Activated naive CD8-positive, alpha-beta T cell (primary cell): ENCODE data around the gene AP3B2.
"Not testable (repeated sequence)": the region's sequence is repeated elsewhere in the genome, so short reads cannot be mapped to it uniquely, and the experiment has no call there.

Experiments
- H3K27ac Mint-ChIP-seq: one replicate; pipeline ENCODE4 v1.8.0; 2021; ENCODE audit warnings: mixed read lengths
- H3K27me3 Mint-ChIP-seq: one replicate; pipeline ENCODE4 v1.8.0; 2021; ENCODE audit warnings: mixed read lengths
- H3K36me3 Mint-ChIP-seq: one replicate; pipeline ENCODE4 v1.8.0; 2021; ENCODE audit warnings: mixed read lengths
- H3K4me1 Mint-ChIP-seq: one replicate; pipeline ENCODE4 v1.8.0; 2021; ENCODE audit warnings: low read depth, mixed read lengths
- H3K4me3 Mint-ChIP-seq: one replicate; pipeline ENCODE4 v1.8.0; 2021; ENCODE audit warnings: mild to moderate bottlenecking, mixed read lengths
- H3K9me3 Mint-ChIP-seq: one replicate; pipeline ENCODE4 v1.8.0; 2021; ENCODE audit warnings: low read depth, mixed read lengths

Gene AP3B2

DNA sequence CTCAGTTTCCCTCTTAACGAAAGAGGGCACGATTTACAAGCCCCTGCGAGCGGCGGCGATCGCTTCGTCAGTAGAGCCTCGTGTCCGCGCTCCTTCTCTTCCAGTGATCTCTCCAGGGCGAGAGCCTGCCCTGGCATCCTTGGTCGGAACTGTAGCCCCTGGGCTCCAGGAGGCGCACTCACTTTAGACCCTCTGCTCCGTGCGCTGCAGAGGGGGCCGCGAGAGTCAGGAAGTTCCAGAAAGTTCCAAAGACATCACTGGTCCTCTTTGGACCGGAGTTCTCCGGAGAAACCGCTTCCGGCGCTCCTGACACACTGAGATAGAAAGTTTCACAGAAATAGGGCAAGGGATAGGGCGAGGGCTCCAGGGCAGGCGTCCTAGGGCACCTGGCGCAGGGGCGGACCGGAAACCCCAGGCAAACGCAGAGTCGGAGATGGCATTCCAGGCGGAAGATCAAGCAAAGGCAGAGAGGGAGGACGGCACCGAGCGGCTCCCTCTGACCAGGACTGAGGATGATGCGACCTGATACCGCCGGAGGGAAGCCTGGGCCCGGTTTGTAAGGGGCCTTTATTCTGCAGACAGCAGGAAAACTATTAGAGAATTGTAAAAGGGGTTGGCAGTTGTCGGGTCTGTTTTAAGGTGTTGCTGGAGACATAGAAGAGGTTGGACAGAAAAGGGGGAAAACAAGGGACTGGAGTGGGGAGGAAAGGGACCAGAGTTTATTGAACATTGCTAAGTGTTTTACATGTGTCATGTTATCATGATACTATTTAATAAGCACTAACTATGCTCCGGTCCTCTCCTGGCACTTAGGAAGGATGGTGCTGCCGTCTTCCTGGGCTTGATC, 61.2 kb downstream of the AP3B2 start:
- H3K27me3 Mint-ChIP-seq: peaks cover 2% of the 10 kb centered on the region

DNA sequence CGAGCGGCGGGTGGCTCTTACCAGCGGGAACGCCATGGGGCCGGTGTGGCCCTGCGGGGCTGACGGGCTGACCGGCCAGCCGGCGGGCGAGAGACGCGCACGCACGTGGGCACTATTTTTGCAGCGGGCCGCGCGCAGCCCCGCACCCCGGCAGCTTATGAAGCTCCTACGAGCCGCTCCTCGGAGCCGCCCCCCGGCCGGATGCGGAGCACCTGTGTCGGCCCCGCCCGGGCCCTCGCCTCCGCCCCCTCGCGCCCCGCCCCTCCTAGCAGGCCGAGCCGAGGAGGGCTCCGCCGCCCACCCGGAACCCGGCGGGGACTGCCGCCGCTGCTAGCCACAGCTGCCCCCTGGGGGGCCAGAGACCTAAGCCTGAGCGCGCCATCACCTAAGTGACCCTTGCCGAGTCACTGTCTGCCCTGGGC, 61.8 kb downstream of the AP3B2 start:
- no peaks in the 10 kb centered on the region for H3K36me3 Mint-ChIP-seq
- peaks cover 5% of the 10 kb centered on the region for H3K4me1 Mint-ChIP-seq
- H3K4me3 Mint-ChIP-seq: no peak overlapping the region
- peaks cover 2% of the 10 kb centered on the region for H3K27me3 Mint-ChIP-seq
- H3K9me3 Mint-ChIP-seq: no peaks in the 10 kb centered on the region
- H3K27ac Mint-ChIP-seq: no peak overlapping the region

More for the DNA sequence above, 61.2 kb downstream of the AP3B2 start:
- H3K27ac Mint-ChIP-seq: no peak overlapping the region
- peaks cover 5% of the 10 kb centered on the region for H3K4me1 Mint-ChIP-seq
- no peaks in the 10 kb centered on the region for H3K36me3 Mint-ChIP-seq
- no peaks in the 10 kb centered on the region for H3K9me3 Mint-ChIP-seq
- peak overlapping the region; percentile 63 for H3K4me3 Mint-ChIP-seq

DNA sequence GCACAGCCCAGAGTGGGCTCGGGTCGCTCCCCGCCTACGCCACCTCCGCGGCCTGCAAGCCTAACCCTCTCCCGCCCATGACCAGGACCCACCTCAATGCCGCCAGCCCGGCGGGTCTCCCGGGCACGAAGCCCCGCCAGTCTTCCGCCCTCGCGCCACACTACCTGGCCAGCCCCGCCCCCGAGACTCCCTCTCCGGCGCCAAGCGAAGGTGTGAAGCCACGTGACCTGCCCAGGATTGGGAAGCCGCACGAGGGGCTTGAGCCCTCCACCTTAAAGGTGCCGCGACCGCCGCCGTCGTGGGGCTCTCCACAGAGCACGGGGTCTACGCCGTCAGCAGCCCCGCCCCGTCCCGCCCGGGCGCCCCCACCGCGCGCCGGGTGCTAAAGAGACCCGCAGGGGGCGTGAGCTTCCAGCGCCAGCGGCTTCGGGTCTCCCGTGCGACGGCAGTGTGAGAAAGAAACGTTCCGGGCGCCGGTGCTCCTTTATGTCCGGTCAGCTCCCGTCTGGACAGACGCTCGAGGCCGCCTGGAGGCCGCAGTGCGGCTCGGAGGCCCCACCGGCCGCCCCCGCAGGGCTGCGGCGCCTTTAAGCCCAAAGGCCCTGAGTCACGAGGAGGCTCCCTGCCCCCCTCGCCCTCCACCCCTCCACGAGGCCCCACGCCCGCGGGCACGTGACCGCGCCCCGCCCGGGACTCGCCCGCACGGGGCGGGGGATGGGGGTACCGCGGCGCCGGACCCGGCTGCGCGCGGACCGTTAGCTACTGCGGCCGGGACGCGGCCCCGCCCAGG, 62.4 kb downstream of the AP3B2 start, which contains the start of gene CPEB1:
CPEB1 (minus strand) TSS at position 319 of the 790 bp plus-strand sequence. CDS start 18,904 bp downstream, outside the sequence.
- Mint-ChIP-seq H3K27ac (peak within 1 kb of the TSS; percentile 50), H3K36me3 (no peaks in the 10 kb centered on the region), H3K4me1 (peaks cover 5% of the 10 kb centered on the region), H3K4me3 (peak within 1 kb of the TSS; percentile 80), H3K27me3 (peaks cover 2% of the 10 kb centered on the region), H3K9me3 (no peaks in the 10 kb centered on the region)

DNA sequence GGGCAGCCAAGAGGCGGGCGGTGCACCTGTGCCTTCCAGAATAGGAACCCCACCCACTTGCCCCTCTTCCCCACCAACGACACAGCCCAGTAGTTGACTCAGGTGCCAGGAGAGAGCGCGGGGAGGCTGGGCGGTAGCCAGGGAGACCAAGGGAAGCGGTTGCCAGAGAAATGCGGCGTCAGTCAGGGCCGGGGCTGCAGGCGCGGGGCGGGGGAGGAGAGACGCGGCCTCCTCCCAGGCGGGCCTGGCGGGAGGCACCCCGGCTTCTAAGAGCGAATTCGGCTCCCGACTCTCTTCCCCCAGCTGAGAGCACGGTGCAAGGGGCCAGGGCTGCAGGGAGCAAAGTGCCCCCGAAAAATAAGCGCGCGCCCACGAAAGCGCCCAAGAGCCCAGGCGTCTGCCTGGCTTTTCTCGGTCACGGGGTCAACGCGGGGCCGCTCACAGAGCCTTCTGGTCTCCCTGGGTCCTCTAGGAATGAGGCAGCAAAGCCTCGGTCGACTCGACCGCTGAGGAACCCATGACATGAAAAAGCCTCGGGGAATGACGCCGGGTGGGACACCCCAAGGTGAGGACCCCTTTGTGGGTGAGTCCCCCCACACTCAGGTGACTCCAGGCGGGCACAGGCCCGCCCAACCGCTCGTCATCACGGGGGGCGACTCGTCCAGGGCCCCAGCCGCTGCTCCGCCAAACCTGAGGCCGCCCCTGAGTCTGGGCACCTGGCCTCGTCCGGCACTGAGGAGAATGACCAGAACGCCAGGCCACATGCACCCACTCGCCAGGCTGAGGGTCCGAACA, 63.2 kb downstream of the AP3B2 start:
- peak overlapping the region; percentile 80 for H3K4me3 Mint-ChIP-seq
- no peaks in the 10 kb centered on the region for H3K9me3 Mint-ChIP-seq
- H3K27ac Mint-ChIP-seq: peak overlapping the region; percentile 50
- peaks cover 5% of the 10 kb centered on the region for H3K4me1 Mint-ChIP-seq
- H3K27me3 Mint-ChIP-seq: peaks cover 3% of the 10 kb centered on the region
- no peaks in the 10 kb centered on the region for H3K36me3 Mint-ChIP-seq

DNA sequence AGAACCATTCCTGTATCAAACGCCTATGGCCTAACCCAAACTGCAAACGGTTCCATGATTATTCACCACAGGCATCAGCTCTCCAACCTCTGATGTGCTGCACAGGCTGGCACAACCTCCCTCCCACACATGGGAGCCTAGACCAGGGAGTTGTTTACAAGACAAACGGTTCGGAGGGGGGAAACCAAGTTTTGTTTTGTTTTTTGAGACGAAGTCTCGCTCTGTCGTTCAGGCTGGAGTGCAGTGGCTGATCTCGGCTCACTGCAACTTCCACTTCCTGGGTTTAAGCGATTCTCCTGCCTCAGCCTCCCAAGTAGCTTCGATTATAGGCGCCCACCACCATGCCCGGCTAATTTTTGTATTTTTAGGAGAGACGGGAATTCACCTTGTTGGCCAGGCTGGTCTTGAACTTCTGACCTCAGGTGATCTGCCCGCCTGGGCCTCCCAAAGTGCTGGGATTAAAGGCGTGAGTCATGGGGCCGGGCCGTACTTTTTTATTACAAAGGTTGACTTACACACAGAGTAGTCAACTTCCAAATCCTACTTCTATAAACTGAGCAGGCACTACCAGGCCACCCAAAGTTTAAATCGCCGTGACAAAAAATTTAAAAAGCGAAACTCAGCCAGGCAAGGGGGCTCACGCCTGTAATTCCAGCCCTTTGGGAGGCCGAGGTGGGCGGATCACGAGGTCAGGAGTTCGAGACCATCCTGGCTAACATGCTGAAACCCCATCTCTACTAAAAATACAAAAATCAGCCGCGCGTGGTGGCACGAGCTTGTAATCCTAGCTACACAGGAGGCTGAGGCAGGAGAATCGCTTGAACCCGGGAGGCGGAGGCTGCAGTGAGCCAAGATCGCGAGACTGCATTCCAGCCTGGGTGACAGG, 64.5 kb downstream of the AP3B2 start:
- H3K27ac Mint-ChIP-seq, H3K27me3 Mint-ChIP-seq, H3K36me3 Mint-ChIP-seq, H3K4me1 Mint-ChIP-seq, H3K4me3 Mint-ChIP-seq, H3K9me3 Mint-ChIP-seq: not testable (repeated sequence)

DNA sequence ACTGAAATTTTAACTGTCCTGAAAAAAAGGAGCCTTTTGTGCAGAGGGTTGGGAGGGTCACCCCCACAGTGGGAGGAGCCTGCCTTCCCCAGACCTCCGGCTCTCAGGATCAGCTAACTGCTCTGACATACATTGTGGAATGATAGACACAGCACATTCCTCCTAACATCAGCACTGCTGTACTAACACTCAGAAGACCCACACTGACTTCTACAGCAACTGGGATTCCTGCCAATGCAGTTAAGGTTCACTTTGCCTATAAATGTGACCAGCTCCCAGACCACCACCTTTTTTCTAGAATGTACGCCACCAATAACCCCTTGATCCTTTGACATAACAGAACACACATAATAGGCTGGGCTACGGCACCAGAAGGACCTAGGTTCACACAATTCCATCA, 65.7 kb downstream of the AP3B2 start:
- no peak overlapping the region for H3K4me3 Mint-ChIP-seq
- no peaks in the 10 kb centered on the region for H3K9me3 Mint-ChIP-seq
- peaks cover 6% of the 10 kb centered on the region for H3K27me3 Mint-ChIP-seq
- H3K36me3 Mint-ChIP-seq: peaks cover 4% of the 10 kb centered on the region
- no peak overlapping the region for H3K27ac Mint-ChIP-seq
- H3K4me1 Mint-ChIP-seq: peaks cover 5% of the 10 kb centered on the region

DNA sequence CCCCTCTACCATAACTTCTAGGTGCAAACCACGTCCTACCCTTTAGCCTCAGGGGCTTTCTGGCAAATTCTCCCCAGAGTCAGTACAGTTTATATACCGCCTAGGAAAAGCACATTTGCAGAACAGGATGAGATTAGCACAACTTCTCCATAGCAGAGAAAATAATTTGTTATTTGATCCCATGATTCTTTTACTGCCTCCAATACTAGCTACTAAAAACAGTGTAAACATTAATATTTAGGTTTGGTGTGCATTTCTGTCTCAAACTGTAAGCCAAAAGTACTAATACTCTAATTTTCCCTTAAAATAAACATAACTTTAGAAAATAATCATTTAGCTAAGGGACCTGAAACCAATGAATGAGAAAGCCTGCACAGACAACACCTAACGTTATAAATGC, 67.0 kb downstream of the AP3B2 start:
- H3K9me3 Mint-ChIP-seq: no peaks in the 10 kb centered on the region
- H3K27me3 Mint-ChIP-seq: peaks cover 7% of the 10 kb centered on the region
- H3K36me3 Mint-ChIP-seq: peaks cover 4% of the 10 kb centered on the region
- no peak overlapping the region for H3K4me3 Mint-ChIP-seq
- no peak overlapping the region for H3K27ac Mint-ChIP-seq
- peaks cover 2% of the 10 kb centered on the region for H3K4me1 Mint-ChIP-seq

DNA sequence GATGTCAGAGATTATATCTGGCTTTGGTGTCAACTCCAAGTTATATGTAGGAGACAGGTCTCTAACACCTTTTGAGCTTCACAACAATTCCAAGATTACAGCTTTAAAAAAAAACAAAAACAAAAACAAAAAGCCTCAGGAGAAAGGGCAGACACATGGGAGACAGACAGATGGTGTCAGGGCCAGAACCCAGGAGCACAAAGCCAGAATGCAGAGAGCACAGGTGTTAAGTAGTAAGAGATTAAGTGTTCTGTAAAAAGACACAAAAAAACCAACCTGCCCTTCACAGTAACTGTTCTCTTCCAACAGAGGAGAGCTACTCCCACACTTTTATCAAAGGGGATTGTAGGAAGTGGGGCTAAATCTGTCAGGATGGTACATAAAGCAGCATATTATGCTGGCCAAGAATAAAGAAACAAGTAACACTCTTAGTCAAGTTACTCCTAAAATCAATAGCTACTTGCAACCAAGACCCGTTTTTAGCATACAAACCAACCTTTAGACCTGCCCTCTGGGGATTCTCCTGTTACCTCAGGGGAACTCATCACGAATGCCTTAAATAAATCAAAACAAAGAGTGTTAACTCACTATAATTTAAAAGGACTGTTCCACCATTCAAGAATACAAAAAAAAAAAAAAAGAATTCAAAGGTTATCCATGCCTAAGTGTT, 68.4 kb downstream of the AP3B2 start:
- H3K36me3 Mint-ChIP-seq: peaks cover 4% of the 10 kb centered on the region
- peaks cover 2% of the 10 kb centered on the region for H3K4me1 Mint-ChIP-seq
- H3K27me3 Mint-ChIP-seq: peaks cover 10% of the 10 kb centered on the region
- H3K9me3 Mint-ChIP-seq: no peaks in the 10 kb centered on the region
- no peak overlapping the region for H3K27ac Mint-ChIP-seq
- H3K4me3 Mint-ChIP-seq: no peak overlapping the region

DNA sequence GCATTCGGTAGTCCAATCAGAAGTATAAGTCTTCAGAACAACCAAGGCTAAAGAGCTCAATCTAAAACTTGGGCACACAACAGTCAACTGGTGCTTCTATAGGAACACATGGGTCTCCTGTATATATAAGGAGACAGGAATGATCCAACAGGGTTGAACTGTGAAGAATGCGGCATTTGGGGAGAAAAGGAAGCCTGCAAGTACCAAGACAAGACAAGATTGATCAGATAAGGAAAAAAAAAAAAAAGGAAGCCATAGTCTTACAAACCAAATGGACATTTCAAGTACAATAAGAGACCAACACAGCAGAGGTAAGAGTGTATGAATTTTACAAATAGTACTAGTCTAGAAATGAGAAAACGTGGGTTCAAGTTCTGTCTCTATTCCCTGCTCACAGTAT, 69.0 kb downstream of the AP3B2 start:
- Mint-ChIP-seq H3K36me3 (peaks cover 4% of the 10 kb centered on the region), H3K4me1 (no peaks in the 10 kb centered on the region), H3K4me3 (no peak overlapping the region), H3K27me3 (peaks cover 9% of the 10 kb centered on the region), H3K27ac (no peak overlapping the region), H3K9me3 (no peaks in the 10 kb centered on the region)

DNA sequence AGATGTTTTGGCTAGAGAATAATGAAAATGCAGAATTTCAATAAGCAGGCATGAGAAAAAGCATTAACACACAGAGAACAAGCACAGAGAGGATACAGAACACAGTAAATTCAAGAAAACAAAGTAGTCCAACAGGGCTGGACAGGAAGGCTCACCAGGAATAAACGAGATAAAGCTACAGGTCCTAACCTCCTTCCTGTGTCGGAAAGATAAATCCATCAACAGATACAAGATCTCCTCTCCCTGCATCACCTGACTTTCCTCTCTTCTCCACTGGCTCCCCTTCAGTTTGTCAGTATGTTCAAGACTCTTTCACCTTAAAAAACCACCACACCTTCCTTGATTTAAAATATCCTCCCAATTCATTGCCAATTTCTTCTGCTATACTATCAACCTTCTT, 73.9 kb downstream of the AP3B2 start:
- no peak overlapping the region for H3K4me3 Mint-ChIP-seq
- H3K27ac Mint-ChIP-seq: no peak overlapping the region
- peaks cover 6% of the 10 kb centered on the region for H3K27me3 Mint-ChIP-seq
- H3K9me3 Mint-ChIP-seq: no peaks in the 10 kb centered on the region
- no peaks in the 10 kb centered on the region for H3K4me1 Mint-ChIP-seq
- peaks cover 4% of the 10 kb centered on the region for H3K36me3 Mint-ChIP-seq

DNA sequence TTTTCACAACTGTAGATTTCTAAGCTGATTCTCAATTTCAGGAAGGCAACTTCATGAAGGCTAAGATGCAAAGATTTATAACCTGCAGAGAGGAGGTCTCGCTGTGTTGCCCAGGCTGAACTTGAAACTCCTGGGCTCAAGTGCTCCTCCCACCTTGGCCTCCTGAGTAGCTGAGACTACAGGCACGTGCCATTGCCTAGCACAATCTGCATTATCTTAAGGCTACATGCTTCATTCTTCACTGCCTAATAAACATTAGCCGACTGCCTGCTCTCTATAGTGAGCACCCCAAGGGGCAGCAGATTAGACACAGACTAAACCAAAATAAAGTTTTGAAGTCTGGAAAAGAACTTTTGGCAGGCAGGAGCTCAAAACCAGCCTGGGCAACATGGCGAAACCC, 79.6 kb downstream of the AP3B2 start:
- no peaks in the 10 kb centered on the region for H3K27me3 Mint-ChIP-seq
- no peaks in the 10 kb centered on the region for H3K9me3 Mint-ChIP-seq
- peaks cover 4% of the 10 kb centered on the region for H3K36me3 Mint-ChIP-seq
- no peak overlapping the region for H3K4me3 Mint-ChIP-seq
- H3K27ac Mint-ChIP-seq: no peak overlapping the region
- no peaks in the 10 kb centered on the region for H3K4me1 Mint-ChIP-seq

DNA sequence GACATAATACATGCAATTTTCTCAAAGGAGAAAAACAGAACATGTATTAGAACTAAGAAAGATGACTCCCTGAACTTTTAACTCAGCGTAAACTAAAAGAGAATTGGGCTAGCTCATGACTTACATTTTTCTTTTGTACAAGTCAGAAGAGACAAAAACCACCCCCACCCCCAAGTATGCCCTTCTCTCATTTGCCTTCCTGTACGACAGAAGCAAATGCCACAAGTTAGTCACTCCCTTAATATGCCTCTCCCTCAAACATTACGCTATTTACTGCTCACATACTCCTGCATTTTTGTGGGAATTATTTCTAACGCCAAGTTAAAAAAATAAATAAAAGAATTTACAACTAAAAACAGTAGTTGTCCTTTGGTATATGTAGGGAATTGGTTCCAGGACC, 84.5 kb downstream of the AP3B2 start:
- no peaks in the 10 kb centered on the region for H3K27me3 Mint-ChIP-seq
- H3K4me3 Mint-ChIP-seq: no peak overlapping the region
- H3K9me3 Mint-ChIP-seq: no peaks in the 10 kb centered on the region
- peaks cover 9% of the 10 kb centered on the region for H3K36me3 Mint-ChIP-seq
- no peak overlapping the region for H3K27ac Mint-ChIP-seq
- no peaks in the 10 kb centered on the region for H3K4me1 Mint-ChIP-seq

DNA sequence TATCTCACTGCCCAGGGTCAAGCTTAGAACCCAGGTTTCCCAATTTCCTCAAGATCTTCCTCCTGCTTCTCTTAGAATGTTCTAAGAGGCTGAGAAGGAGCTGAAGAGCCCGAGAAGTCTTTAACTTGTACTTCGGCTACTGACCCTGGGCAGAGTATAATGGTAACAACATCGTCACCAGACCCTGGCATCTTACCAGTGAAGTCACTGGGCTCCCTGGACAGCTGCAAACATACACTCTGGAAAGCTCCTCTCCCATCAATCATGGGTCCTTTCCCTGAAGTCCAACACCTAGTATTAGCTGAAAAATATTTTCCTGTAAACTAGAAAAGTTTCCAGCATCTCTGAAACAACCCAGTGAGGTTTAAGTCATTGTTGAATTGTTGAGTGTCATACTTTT, 85.2 kb downstream of the AP3B2 start:
- Mint-ChIP-seq H3K4me1 (no peaks in the 10 kb centered on the region), H3K27ac (no peak overlapping the region)

More for the DNA sequence above, 85.2 kb downstream of the AP3B2 start:
- H3K4me3 Mint-ChIP-seq: no peak overlapping the region
- H3K36me3 Mint-ChIP-seq: peaks cover 9% of the 10 kb centered on the region
- H3K27me3 Mint-ChIP-seq: no peaks in the 10 kb centered on the region
- H3K9me3 Mint-ChIP-seq: no peaks in the 10 kb centered on the region
